Measurements from ENCODE around the gene XRCC5.

XRCC5 gene

GRCh38 chr2:216160786-216161185 is 51.6 kb downstream of the XRCC5 start:
- no peak for DNase-seq

- no peak for DNase-seq
These were observed 52.8 kb downstream of the XRCC5 start for GRCh38 chr2:216161967-216162366.

- DNase-seq, result no peak
These were observed 54.4 kb downstream of the XRCC5 start for GRCh38 chr2:216163518-216163917.

- no peak for DNase-seq
These were observed 54.9 kb downstream of the XRCC5 start for GRCh38 chr2:216164087-216164486.

GRCh38 chr2:216164576-216164975 is 55.4 kb downstream of the XRCC5 start:
- DNase-seq, result no peak

GRCh38 chr2:216165711-216166110 is 56.6 kb downstream of the XRCC5 start:
- no peak for DNase-seq

- DNase-seq, result no peak
These were observed 59.9 kb downstream of the XRCC5 start for GRCh38 chr2:216169087-216169486.

GRCh38 chr2:216170076-216170763 is 61.1 kb downstream of the XRCC5 start:
- DNase-seq, result no peak

- no peak for DNase-seq
These were observed 61.9 kb downstream of the XRCC5 start for GRCh38 chr2:216171011-216171410.

- DNase-seq, result no peak
These were observed 63.3 kb downstream of the XRCC5 start for GRCh38 chr2:216172493-216172892.

- no peak for DNase-seq
These were observed 69.9 kb downstream of the XRCC5 start for GRCh38 chr2:216179015-216179414.

GRCh38 chr2:216181351-216181750 is 72.2 kb downstream of the XRCC5 start:
- DNase-seq, result no peak

GRCh38 chr2:216181953-216182461 is 72.9 kb downstream of the XRCC5 start:
- DNase-seq, result no peak

- DNase-seq, result no peak
These were observed 74.3 kb downstream of the XRCC5 start for GRCh38 chr2:216183462-216183861.

- DNase-seq, result no peak
These were observed 79.4 kb downstream of the XRCC5 start for GRCh38 chr2:216188559-216188850.

- no peak for DNase-seq
These were observed 79.8 kb downstream of the XRCC5 start for GRCh38 chr2:216188956-216189355.

GRCh38 chr2:216189410-216189809 is 80.3 kb downstream of the XRCC5 start:
- no peak for DNase-seq

GRCh38 chr2:216192181-216192580 is 83.0 kb downstream of the XRCC5 start:
- no peak for DNase-seq

GRCh38 chr2:216192931-216193330 is 83.8 kb downstream of the XRCC5 start:
- DNase-seq, result no peak

GRCh38 chr2:216194013-216194412 is 84.9 kb downstream of the XRCC5 start:
- no peak for DNase-seq

GRCh38 chr2:216194561-216194960 is 85.4 kb downstream of the XRCC5 start:
- DNase-seq, result no peak

GRCh38 chr2:216195565-216196029 is 86.4 kb downstream of the XRCC5 start:
- DNase-seq, result no peak

GRCh38 chr2:216201692-216202306 is 92.7 kb downstream of the XRCC5 start:
- DNase-seq, result no peak

- no peak for DNase-seq
These were observed 93.6 kb downstream of the XRCC5 start for GRCh38 chr2:216202626-216203250.

Measured in RPMI8226 (cell line).